Stimulated activated CD8-positive, alpha-beta memory T cell treated with anti-CD3 and anti-CD28 coated beads, Interleukin-2, amount 100 ng/mL, for 1 hour (primary cell): ENCODE results near the gene GGT1.
"Not testable (repeated sequence)": the region's sequence is repeated elsewhere in the genome, so short reads cannot be mapped to it uniquely, and the experiment has no call there.

ENCODE experiments used
- DNase-seq, 2 donors: peaks; one replicate each; pipeline ENCODE4 v3.0.0-alpha.2; 2020; ENCODE audit warnings: low read depth in 2 of 2

Gene GGT1

GRCh38 chr22:24599958-24600715 is 2.9 kb upstream of the GGT1 start:
- DNase-seq, result not testable (repeated sequence)

GRCh38 chr22:24601217-24602104 is 1.5 kb upstream of the GGT1 start:
- DNase-seq, result no peak

- not testable (repeated sequence) for DNase-seq
Measured at GRCh38 chr22:24602105-24602749, 766 bp upstream of the GGT1 start.

GRCh38 chr22:24603770-24604629 is 1.0 kb downstream of the GGT1 start:
- not testable (repeated sequence) for DNase-seq

- DNase-seq, result not testable (repeated sequence)
Measured at GRCh38 chr22:24606340-24606739, 3.3 kb downstream of the GGT1 start.

GRCh38 chr22:24607429-24607983 is 4.5 kb downstream of the GGT1 start:
- not testable (repeated sequence) for DNase-seq

- not testable (repeated sequence) for DNase-seq
Measured at GRCh38 chr22:24608327-24608726, 5.3 kb downstream of the GGT1 start.

GRCh38 chr22:24609888-24610287 is 6.9 kb downstream of the GGT1 start:
- DNase-seq, result not testable (repeated sequence)

- not testable (repeated sequence) for DNase-seq
Measured at GRCh38 chr22:24614794-24615193, 11.8 kb downstream of the GGT1 start.

GRCh38 chr22:24621244-24621643 is 18.3 kb downstream of the GGT1 start:
- not testable (repeated sequence) for DNase-seq

- not testable (repeated sequence) for DNase-seq
Measured at GRCh38 chr22:24622596-24622995, 19.6 kb downstream of the GGT1 start.

GRCh38 chr22:24627911-24628310 is 24.9 kb downstream of the GGT1 start:
- not testable (repeated sequence) for DNase-seq

GRCh38 chr22:24629069-24629468 is 26.1 kb downstream of the GGT1 start:
- DNase-seq, result not testable (repeated sequence)

- not testable (repeated sequence) for DNase-seq
Measured at GRCh38 chr22:24630812-24631427, 27.9 kb downstream of the GGT1 start.

- DNase-seq, result not testable (repeated sequence)
Measured at GRCh38 chr22:24631430-24632122, 28.6 kb downstream of the GGT1 start.

GRCh38 chr22:24632642-24633041 is 29.6 kb downstream of the GGT1 start:
- not testable (repeated sequence) for DNase-seq

- DNase-seq, result not testable (repeated sequence)
Measured at GRCh38 chr22:24633231-24634023, 30.4 kb downstream of the GGT1 start.

GRCh38 chr22:24634776-24635389 is 31.9 kb downstream of the GGT1 start:
- DNase-seq, result not testable (repeated sequence)
